Neuronal stem cell (in vitro differentiated cells): ENCODE results near the gene MAGI1.

Experiments used
- DNase-seq: peaks from one replicate; pipeline ENCODE4 v3.0.0-alpha.2; 2013; ENCODE audit warnings: low spot score
- H2AFZ ChIP-seq: one replicate; pipeline ENCODE4 v1.6.1; 2013; ENCODE audit warnings: mild to moderate bottlenecking, low read length, inconsistent platforms
- H2AK5ac ChIP-seq: 2 replicates; pipeline ENCODE4 v1.6.1; 2013; ENCODE audit warnings: low read depth, mild to moderate bottlenecking, inconsistent platforms, low read length, moderate library complexity, mixed read lengths
- H2BK120ac ChIP-seq: 2 replicates; pipeline ENCODE4 v1.6.1; 2013; ENCODE audit warnings: low read depth, mild to moderate bottlenecking, inconsistent platforms, low read length, moderate library complexity, mixed read lengths
- H2BK12ac ChIP-seq: one replicate; pipeline ENCODE4 v1.6.1; 2013; ENCODE audit warnings: low read length, inconsistent platforms
- H2BK15ac ChIP-seq: 2 replicates; pipeline ENCODE4 v1.6.1; 2013; ENCODE audit warnings: mild to moderate bottlenecking, low read length, inconsistent platforms, mixed read lengths
- H2BK5ac ChIP-seq: one replicate; pipeline ENCODE4 v1.6.1; 2013; ENCODE audit warnings: inconsistent platforms, mild to moderate bottlenecking, low read length, moderate library complexity
- H3K14ac ChIP-seq: one replicate; pipeline ENCODE4 v1.6.1; 2013; ENCODE audit warnings: low read length, inconsistent platforms
- H3K18ac ChIP-seq: 2 replicates; pipeline ENCODE4 v1.6.1; 2013; ENCODE audit warnings: low read length, inconsistent platforms
- H3K23ac ChIP-seq: 2 replicates; pipeline ENCODE4 v1.6.1; 2013; ENCODE audit warnings: low read depth, mild to moderate bottlenecking, mixed read lengths, low read length, inconsistent platforms; ENCODE audit not compliant: poor library complexity
- H3K27ac ChIP-seq: replicated peaks from 3 replicates; pipeline ENCODE4 v1.5.1; 2013; ENCODE audit warnings: low read length, inconsistent platforms
- H3K27me3 ChIP-seq, 3 experiments: 2 replicates each; pipeline ENCODE4 v1.6.1; 2013; ENCODE audit warnings: low read length in 3 of 3, mild to moderate bottlenecking in 2 of 3, inconsistent platforms in 1 of 3, low read depth in 1 of 3, mixed read lengths in 1 of 3, moderate library complexity in 1 of 3; ENCODE audit not compliant: control insufficient read depth in 3 of 3, insufficient read depth in 3 of 3
- H3K36me3 ChIP-seq, 2 donors: replicated peaks in 1 of 2; 2 replicates each; pipeline ENCODE4 v1.6.1; 2013; ENCODE audit warnings: low read length in 2 of 2; ENCODE audit not compliant: control insufficient read depth in 2 of 2, insufficient read depth in 2 of 2
- H3K4ac ChIP-seq: 2 replicates; pipeline ENCODE4 v1.6.1; 2013; ENCODE audit warnings: inconsistent platforms, mild to moderate bottlenecking, low read length, moderate library complexity
- H3K4me1 ChIP-seq, 2 donors: 1 replicate in 1 of 2; 2 replicates in 1 of 2; pipeline ENCODE4 v1.6.1; 2013; ENCODE audit warnings: low read length in 2 of 2, low read depth in 1 of 2; ENCODE audit not compliant: control insufficient read depth in 2 of 2, insufficient read depth in 1 of 2
- H3K4me2 ChIP-seq: one replicate; pipeline ENCODE4 v1.6.1; 2013; ENCODE audit warnings: mild to moderate bottlenecking, low read length, inconsistent platforms; ENCODE audit not compliant: insufficient read depth, poor library complexity, severe bottlenecking
- H3K4me3 ChIP-seq, 2 donors: 2 replicates each; pipeline ENCODE4 v1.5.1; 2013; ENCODE audit warnings: low read length in 2 of 2, mild to moderate bottlenecking in 2 of 2, inconsistent platforms in 1 of 2, moderate library complexity in 1 of 2
- H3K79me1 ChIP-seq: one replicate; pipeline ENCODE4 v1.6.1; 2013; ENCODE audit warnings: low read depth, mild to moderate bottlenecking, inconsistent platforms, low read length, moderate library complexity
- H3K9ac ChIP-seq: one replicate; pipeline ENCODE4 v1.6.1; 2013; ENCODE audit warnings: mild to moderate bottlenecking, low read depth, low read length, inconsistent platforms; ENCODE audit not compliant: poor library complexity
- H3K9me3 ChIP-seq, 2 donors: replicated peaks in 1 of 2; 2 replicates each; pipeline versions ENCODE3 to v1.6.1; 2013; ENCODE audit warnings: low read length in 2 of 2, mild to moderate bottlenecking in 2 of 2, inconsistent platforms in 1 of 2, low read depth in 1 of 2, mixed read lengths in 1 of 2, moderate library complexity in 1 of 2; ENCODE audit not compliant: control insufficient read depth in 2 of 2, insufficient read depth in 1 of 2
- H4K8ac ChIP-seq: one replicate; pipeline ENCODE4 v1.6.1; 2013; ENCODE audit warnings: low read depth, mild to moderate bottlenecking, inconsistent platforms, low read length, moderate library complexity
- H4K91ac ChIP-seq: one replicate; pipeline ENCODE4 v1.6.1; 2013; ENCODE audit warnings: low read length, low read depth, mild to moderate bottlenecking, inconsistent platforms; ENCODE audit not compliant: poor library complexity
- WGBS, 2 donors: extraction: QIAGEN DNeasy Blood & Tissue Kit; methylation state at CpG; one replicate each; pipeline ENCODE4 v1.1.7; 2013; ENCODE audit warnings: missing lambda C conversion rate in 2 of 2, mixed read lengths in 1 of 2; ENCODE audit not compliant: insufficient read length in 2 of 2, insufficient replicate concordance in 1 of 2; ENCODE audit errors: extremely low coverage in 2 of 2; 5-methylcytosine and 5-hydroxymethylcytosine counted together

The MAGI1 gene

DNA sequence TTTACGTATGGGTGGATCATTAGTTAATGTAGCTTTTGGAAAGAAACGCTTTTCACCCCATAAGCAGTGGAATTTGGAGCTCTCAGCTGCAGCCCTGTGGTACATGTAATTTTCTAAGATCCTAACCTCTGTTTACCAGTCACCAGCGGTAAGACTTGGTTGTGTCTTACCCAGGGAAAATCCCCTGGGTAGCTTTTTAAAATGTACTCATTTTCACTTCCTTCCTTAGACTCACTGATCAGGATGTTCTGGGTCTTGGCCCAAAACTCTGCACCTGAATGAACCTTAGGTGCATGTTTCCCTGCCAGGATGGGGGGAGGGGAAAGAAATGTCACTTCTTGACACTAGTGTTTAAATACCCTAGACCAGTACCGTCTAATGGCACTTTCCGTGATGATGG, 605.2 kb downstream of the MAGI1 start:
- Histone ChIP-seq H3K18ac (no peak overlapping the region), H3K9me3 (no peaks in the 10 kb centered on the region), H4K8ac (no peak overlapping the region), H2BK12ac (no peak overlapping the region), H3K36me3 (peaks cover 16 to 100% of the 10 kb centered on the region in 2 donors), H3K4me2 (no peak overlapping the region), H3K27ac (no peak overlapping the region), H3K4me3 (no peak overlapping the region), H2BK120ac (no peak overlapping the region), H3K4me1 (no peaks in the 10 kb centered on the region), H2AFZ (no peak overlapping the region), H3K27me3 (no peaks in the 10 kb centered on the region), H3K23ac (no peak overlapping the region), H3K9ac (no peak overlapping the region), H3K79me1 (no peaks in the 10 kb centered on the region), H3K14ac (no peak overlapping the region), H4K91ac (no peak overlapping the region), H3K4ac (no peak overlapping the region), H2BK15ac (no peak overlapping the region), H2AK5ac (no peak overlapping the region), H2BK5ac (no peak overlapping the region)
- DNase-seq = no peak
- WGBS, 2 donors = no CpG with 5 or more reads among the region's 5 CpGs

DNA sequence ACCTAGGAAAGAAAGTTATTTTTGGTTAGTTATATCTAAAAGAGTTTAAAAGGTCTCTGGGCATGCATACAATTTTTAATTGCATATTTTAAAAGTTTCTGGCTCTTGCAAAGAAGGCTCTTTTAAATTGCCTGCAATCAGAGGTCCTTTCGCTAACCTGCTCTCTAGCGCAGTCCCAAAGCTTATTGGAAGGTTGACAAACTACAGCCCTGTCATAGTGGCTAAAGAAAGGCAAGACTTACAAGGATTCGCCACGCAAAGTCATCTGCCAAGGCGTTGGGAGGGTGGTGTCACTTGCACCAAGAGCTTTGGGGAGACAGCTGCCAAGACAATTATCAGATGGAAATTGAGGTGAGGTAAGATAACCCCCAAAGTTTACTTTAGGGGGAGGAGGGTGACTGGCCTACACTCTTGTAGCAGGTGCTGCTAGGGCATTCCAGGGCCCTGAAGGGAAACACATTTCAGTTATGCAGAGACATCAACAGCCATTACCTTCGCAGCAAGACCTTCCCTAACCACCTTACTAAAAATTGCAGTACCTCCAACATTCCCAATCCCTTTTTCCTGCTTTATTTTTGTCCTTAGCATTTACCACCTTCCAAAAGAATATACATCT, 606.2 kb downstream of the MAGI1 start:
- Histone ChIP-seq H3K4me2 (no peak overlapping the region), H2BK15ac (no peak overlapping the region), H3K4ac (no peak overlapping the region), H2BK12ac (no peak overlapping the region), H3K27ac (no peak overlapping the region), H3K9me3 (no peaks in the 10 kb centered on the region), H3K36me3 (peaks cover 17 to 100% of the 10 kb centered on the region in 2 donors), H3K4me3 (no peak overlapping the region), H2AK5ac (no peak overlapping the region), H4K8ac (no peak overlapping the region), H3K14ac (no peak overlapping the region), H2BK5ac (no peak overlapping the region), H3K9ac (no peak overlapping the region), H4K91ac (no peak overlapping the region), H3K4me1 (no peaks in the 10 kb centered on the region), H3K79me1 (no peaks in the 10 kb centered on the region), H2BK120ac (no peak overlapping the region), H3K23ac (no peak overlapping the region), H2AFZ (no peak overlapping the region), H3K18ac (no peak overlapping the region), H3K27me3 (no peaks in the 10 kb centered on the region)
- no peak for DNase-seq
- WGBS, 2 donors = no CpG with 5 or more reads among the region's 6 CpGs

DNA sequence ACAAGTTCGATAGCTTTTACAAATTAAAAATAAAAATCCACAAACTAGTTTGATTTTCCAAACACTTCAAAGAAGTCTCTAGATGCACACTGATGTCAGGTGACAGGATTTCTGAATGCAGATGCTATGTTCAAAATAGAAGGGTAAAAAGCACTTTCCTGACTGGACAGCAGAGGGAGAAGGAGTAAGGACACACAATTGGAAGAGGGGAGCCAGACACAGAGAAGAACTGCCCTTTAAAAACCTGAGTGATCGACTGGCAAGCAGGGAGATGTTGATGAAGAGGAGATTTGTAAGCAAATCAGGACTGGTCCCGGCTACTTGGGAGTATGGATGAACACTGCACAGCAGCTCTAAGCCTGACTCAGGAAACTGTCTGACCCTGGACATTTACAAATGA, 612.8 kb downstream of the MAGI1 start:
- Histone ChIP-seq H3K14ac (no peak overlapping the region), H3K79me1 (no peaks in the 10 kb centered on the region), H3K9me3 (no peaks in the 10 kb centered on the region), H3K36me3 (peaks cover 13 to 82% of the 10 kb centered on the region in 2 donors), H4K91ac (no peak overlapping the region), H3K27ac (no peak overlapping the region), H2BK15ac (no peak overlapping the region), H3K27me3 (no peaks in the 10 kb centered on the region), H2BK120ac (no peak overlapping the region), H3K4ac (no peak overlapping the region), H3K23ac (no peak overlapping the region), H2BK5ac (no peak overlapping the region), H3K18ac (no peak overlapping the region), H2BK12ac (no peak overlapping the region), H3K4me2 (no peak overlapping the region), H3K9ac (no peak overlapping the region), H3K4me1 (no peaks in the 10 kb centered on the region), H3K4me3 (no peak overlapping the region), H4K8ac (no peak overlapping the region), H2AK5ac (no peak overlapping the region), H2AFZ (no peak overlapping the region)
- no peak for DNase-seq
- no CpG with 5 or more reads among the region's 3 CpGs for WGBS, 2 donors

DNA sequence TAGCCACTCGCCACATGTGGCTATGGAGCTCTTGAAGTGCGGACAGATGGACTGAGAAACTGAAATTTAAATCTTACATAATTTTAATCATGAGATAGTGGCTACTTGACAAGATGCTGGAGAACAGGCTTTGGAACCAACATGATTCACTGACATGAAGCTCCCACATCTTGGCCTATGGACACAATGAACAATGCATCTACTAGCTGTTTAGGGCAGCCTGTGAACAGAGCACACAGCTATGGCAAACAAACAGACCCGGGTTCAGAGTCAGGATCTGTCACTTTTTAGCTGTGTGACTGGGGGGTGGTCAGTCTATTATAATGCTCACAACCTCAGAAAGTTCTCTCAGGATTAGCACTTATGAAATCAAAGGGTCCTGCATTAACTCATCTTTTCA, 616.6 kb downstream of the MAGI1 start:
- H3K79me1 ChIP-seq = no peaks in the 10 kb centered on the region
- H3K14ac ChIP-seq = no peak overlapping the region
- H2BK12ac ChIP-seq = no peak overlapping the region
- H2AK5ac ChIP-seq = no peak overlapping the region
- no peak overlapping the region for H3K4me2 ChIP-seq
- peaks cover 0 to 55% of the 10 kb centered on the region in 2 donors for H3K36me3 ChIP-seq
- no peak overlapping the region for H2BK15ac ChIP-seq
- no peak for DNase-seq
- no peak overlapping the region for H3K4ac ChIP-seq
- no peak overlapping the region for H4K91ac ChIP-seq
- H3K27me3 ChIP-seq = no peaks in the 10 kb centered on the region
- no peak overlapping the region for H2BK120ac ChIP-seq
- no peaks in the 10 kb centered on the region for H3K4me1 ChIP-seq
- no CpG with 5 or more reads among the region's 3 CpGs for WGBS, 2 donors
- no peak overlapping the region for H2AFZ ChIP-seq
- H3K9me3 ChIP-seq = no peaks in the 10 kb centered on the region
- no peak overlapping the region for H3K18ac ChIP-seq
- H3K9ac ChIP-seq = no peak overlapping the region
- H3K23ac ChIP-seq = no peak overlapping the region
- H4K8ac ChIP-seq = no peak overlapping the region
- no peak overlapping the region for H2BK5ac ChIP-seq
- no peak overlapping the region for H3K4me3 ChIP-seq
- no peak overlapping the region for H3K27ac ChIP-seq
